22Rv1 (cell line): ENCODE results near the gene LYL1.

ENCODE experiments used
- CTCF ChIP-seq: fragments of 450-650 bp; IDR thresholded peaks from 2 replicates; pipeline ENCODE4 v1.5.1; 2017; ENCODE audit warnings: mild to moderate bottlenecking
- ZFX ChIP-seq: fragments of 450-650 bp; IDR thresholded peaks from 2 replicates; pipeline ENCODE4 v1.6.1; 2017; ENCODE audit warnings: antibody characterized with exemption, borderline replicate concordance

GRCh38 chr19:13101590-13102415, 855 bp downstream of the LYL1 start:
- TF ChIP-seq CTCF (no peak), ZFX (no peak)
